Endometrium (tissue), 2 donors: ENCODE data around the gene GAMT.

Experiments
- FAIRE-seq: peaks from 2 replicates; lab custom pipeline; 2012; peaks lifted over from hg19 to GRCh38; lab: Jason Lieb, UNC
- donor health status: control.
- donor health status: control.

Gene GAMT

DNA sequence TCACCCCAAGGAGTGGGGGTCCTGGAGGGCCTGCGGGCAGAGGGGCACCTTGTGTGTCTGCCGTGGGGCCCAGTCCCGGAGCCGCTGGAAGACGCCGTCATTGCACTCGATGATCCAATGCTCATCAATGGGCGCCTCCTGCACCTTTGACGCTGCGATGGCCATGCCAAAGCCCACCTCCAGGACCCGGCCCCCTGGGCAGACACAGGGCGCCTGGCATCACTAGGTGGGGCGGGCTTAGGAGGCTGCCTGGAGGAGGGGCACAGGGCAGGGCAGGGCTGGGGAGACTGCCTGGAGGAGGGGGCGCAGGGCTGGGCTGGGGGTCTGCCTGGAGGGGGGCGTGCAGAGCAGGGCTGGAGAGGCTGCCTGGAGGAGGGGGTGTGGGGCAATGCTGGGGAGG, 1.6 kb downstream of the GAMT start:
- FAIRE-seq = no peak

DNA sequence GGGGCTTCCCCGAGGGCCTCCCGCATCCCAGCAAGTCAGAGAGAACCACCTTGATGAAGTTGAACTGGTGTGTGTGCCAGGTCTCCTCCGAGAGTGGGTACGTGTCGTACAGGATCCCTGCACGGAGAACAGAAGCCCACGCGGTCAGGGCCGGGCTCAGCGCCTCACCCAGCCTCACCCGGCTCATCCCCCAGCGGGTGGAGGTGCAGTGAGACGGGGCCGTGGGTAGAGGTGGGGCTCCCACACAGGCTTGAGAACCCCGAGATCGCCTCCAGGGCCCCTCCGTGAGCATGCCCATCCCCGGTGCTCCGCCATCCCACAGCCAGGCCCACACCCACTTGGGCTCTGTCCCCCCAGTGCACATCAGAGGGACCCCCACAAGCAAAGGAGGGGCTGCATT, 2.3 kb downstream of the GAMT start:
- no peak for FAIRE-seq

DNA sequence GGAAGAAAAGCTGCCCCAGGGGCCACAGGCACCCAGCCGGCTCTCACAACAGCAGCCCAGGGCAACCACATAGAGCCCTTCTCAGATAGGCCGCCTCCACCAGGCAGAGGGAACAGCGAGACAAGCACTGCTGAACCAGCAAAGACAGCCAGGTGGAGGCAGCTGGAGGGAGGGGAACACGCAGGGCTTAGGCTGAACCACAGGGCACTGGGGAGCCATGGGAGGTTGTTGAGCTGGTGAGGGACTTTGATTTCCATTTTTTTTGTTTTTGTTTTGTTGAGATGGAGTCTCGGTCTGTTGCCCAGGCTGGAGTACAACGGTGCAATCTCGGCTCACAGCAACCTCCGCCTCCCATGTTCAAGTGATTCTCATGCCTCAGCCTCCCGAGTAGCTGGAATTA, 3.5 kb downstream of the GAMT start:
- FAIRE-seq = no peak

GRCh38 chr19:1396768-1397679, 4.3 kb downstream of the GAMT start:
- FAIRE-seq = no peak

DNA sequence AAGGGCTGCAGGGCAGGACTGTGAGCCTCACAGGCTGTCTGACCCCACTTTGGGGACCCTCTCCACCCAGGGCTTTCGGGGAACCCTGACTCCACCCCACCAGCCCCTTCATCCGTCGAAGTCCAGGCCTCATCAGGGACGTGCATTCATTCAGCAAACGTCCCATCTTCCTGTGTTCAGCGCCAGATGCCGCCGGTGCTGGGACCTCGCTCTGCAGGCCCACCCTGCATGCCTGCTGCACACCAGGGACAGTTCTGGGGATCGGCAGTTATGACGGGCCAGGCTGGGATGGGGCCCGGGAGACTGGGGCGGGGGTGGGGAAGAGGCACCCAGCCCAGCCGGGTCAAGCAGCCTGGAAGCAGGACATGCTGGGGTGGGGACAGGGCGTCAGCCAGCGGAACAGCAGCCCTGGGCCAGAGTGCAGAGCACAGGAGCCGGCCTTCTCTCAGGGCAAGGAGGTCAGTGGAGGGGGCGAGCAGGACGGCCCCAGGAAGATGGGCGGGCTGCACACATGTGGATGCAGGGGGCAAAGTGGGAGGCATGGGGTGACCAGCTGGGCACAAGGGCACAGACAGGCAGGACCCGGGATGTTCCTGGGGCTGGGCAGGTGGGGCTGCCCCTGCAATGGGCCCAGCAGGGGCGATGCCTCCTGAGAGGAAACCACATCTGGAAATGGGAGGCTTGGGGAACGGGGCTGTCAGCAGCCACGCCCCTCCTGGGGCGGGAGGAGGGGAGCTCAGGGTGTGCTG, 5.1 kb downstream of the GAMT start:
- FAIRE-seq = no peak

GRCh38 chr19:1395194-1396018, 5.9 kb downstream of the GAMT start:
- no peak for FAIRE-seq

DNA sequence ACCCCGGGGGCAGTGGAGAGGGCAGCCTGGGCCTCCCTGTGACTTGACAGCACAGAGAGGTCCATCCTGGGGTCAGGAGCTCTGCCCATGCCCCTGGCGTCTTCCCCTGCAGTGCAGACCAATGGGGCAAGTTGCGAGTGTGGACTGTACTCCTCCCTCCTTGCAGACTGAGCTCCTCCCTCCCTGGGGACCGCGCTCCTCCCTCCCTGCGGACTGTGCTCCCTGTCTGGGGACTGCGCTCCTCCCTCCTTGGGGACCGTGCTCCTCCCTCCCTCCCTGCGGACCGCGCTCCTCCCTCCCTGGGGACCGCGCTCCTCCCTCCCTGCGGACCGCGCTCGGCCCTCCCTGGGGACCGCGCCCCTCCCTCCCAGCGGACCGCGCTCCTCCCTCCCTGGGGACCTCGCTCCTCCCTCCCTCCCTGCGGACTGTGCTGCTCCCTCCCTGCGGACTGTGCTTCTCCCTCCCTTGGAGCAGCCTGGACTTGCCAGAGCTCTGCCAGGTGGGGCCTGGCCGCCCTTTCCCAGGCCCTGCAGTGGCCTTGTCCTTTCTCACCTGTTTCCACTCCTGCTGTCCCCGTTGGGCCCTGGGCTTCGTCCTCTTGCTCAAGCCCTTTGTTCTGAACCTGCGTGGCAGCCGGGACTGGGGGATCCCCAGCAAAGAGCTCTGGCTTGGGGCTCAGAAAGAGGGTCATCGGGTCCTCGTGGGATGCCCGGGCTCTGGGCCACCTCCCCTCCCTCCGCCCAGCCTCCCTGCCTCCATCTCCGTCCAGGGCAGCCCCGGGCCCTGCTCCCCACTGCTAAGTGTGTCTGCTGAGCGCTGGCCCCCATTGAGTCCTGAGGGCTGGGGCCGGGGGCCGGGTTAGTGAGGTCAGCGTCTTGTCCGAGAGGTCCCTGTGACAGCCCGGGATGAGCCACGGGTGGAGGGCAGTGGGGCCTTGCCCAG, 6.8 kb downstream of the GAMT start:
- no peak for FAIRE-seq

DNA sequence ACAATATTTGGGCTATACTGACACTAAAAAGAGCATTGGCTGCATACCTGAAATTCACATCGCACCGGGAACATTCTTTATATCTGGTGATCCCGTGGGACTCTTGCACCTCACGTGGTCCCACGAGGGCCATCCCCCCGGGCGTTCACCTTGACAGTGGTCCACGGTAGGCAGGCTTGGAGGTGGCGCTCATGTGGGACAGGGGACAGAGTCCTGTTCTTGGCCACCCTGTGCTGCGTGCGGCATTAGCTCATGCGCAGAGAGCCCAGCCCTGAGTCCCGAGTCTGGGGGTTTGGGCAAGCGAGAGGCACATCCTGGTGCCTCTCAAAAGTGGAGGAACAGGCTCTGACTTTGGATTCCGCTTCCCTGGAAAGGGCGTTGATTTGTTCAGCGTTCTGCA, 7.5 kb downstream of the GAMT start:
- no peak for FAIRE-seq

DNA sequence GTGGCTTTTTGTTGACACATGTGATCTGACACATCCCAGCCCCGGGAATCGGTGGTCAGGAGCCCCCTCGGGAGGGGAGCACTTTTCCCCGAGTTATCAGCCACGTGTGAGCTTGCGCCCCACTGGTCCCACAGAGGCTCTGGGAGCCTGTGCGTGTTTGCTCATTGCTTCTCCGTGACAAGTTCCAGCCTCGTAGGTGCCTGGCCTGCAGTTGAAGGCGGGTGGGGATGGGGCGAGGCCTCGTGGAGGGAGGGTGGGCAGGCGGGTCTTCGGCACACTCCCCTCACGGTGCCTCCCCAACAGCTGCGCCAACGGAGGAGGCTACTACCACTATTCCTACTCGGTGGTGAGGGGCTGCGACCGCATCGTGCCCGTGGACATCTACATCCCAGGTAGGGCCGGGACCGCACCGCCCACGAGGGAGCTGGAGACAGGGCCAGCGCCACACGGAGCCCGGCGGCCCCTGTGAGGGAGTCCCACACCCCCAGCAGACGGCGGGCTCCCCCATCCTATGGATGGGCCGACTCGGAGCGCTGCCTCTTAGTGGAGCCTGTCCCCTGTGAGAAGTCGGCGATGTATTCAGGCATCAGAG, 8.3 kb downstream of the GAMT start:
- FAIRE-seq = no peak

DNA sequence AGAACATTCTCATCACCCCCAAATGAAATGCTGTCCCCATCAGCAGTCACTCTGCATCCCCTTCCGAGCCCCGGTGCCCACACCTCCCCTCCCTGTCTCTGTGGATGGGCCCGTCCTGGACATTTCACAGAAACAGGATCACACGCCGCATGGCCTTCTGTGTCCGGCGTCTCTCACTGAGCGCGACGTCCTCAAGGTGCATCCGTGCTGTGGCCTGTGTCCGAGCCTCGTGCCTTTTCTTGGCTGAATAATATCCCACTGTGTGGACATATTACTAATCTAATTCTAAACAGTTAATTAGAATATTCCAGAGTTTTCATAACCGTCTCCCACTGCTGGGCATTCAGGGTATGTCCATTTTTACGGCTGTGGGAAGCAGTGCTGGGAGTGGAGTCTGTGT, 8.9 kb downstream of the GAMT start:
- no peak for FAIRE-seq

- no peak for FAIRE-seq
Measured at GRCh38 chr19:1390890-1391423, 10.4 kb downstream of the GAMT start.

DNA sequence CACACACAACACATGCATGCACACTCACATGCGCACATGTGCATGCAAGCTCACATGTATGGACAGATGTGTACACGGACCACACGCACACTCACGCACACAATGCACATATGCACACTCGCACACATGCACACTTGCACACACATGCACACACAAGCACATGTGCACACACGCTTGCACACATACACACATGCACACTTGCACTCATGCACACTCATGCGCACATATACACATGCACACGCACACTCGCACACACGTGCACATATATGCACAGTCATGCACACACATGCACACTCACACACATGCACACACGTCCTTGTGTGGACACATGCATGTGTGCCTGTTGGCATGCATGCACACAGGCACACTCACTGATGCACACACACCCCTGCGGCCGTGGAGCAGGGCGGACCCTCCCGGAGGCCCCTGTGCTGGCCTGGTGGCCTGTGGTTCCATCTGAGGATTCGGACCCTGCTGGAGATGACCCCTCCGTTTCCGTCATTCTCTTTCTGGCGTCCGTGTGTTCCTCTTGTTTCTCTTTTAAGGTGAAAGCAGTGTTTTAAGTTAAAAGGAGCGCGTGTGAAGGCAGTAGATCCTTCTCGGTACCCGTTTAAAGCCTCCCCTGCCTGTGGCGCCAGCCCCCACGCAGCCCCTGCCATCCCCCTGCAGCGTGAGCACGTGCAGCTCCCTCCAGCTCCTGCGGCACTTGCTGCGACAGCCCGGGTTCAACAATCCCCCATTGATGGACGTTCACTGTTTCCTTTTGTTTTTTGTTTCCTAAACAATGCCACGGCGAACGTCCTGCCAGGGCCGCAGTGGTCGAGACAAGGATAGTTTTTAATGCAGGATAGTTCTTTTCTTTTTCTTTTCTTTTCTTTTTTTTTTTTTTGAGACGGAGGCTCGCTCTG, 12.1 kb downstream of the GAMT start:
- no peak for FAIRE-seq

DNA sequence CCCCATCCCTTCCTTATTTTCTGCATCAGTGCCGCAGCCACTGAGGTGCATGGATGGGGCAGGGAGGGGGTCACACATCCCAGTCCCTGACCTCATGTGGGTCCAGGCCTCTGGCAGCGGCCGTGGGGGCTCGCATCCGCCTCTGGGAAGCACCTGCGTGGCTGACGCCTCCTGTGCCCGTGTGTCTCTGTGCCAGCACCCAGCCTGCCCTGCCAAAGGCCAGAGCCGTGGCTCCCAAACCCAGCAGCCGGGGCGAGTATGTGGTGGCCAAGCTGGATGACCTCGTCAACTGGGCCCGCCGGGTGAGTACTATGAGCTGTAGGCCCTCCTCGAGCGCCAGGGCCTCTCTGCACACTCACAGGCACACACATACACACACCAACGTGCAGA, 12.7 kb downstream of the GAMT start:
- no peak for FAIRE-seq

DNA sequence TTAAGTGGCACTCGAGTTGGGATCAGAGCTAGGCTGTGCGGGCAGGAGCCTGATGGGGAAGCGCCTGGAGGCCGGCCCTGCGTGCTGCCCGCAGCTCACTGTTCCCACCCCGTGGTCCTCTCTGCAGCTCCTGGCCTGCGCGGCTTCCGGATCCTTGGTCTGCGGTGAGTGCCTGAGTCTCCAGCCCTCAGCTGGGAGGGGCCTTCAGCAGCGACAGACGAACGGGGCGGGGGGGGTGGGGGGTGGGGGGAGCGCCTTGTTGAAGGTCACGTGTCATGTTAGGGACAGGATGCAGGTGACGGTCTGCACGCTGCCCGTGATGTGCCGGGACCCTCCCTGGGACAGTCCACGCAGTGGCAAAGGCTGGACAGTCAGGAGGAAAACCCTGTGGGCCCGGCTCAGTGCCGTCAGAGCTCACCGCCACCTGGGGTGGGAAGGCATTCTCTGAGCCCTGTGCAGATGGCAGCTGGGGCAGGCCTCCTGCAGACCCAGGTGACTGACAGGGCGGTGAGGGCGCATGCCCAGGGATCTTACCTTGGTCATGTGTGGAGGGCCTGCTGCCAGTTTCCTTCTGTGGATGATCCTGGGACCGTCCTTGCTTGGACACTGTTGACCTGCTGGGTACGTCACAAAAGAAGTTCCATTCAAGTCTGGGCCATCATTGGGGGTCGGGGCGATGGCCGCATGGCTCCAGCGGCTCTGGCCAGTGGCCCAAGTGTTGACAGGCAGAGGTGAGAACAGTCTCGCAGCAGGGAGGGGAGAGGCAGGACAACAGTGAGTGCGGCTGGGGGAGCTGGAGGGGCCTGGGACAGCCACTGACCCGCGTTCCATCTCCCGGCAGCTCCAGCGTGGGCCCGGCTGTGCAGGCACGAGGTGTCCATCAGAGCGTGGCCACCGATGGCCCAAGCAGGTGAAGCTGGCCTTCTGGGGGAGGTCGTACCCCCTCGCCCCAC, 13.4 kb downstream of the GAMT start:
- FAIRE-seq = no peak

DNA sequence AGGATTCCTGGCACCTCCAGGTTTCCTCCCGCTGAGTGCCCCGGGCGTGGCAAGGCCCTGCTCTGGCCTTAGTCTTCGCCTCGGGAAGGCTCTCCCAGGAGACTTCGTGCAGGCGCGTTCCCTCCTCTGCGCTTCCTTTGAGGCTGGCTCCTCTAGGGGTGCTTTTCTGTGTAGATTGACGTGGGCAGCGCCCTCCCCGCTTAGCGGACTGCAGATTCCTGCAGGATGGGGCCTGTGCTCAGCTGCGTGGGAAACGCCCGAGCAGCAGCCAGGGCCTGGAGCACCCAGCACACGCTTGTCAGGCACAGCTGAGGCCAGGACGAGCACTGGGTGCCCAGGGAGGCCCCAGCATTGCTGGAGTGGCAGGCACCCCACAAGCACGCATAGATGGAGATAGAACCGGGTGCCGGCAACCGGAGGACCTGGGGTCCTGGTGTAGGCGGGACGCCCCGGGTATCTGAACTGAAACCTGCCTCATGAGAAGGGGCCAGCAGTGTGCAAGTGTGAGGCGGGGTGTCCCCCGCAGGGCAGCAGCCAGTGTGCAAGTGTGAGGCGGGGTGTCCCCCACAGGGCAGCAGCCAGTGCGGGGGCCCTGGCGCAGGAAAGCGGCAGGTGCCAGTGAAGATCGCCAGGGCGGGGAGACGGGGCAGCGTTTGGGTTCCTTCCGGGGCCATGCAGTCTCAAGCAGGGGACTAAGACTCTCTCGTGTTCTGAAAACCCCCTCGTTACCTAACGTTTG, 14.2 kb downstream of the GAMT start:
- FAIRE-seq = no peak

DNA sequence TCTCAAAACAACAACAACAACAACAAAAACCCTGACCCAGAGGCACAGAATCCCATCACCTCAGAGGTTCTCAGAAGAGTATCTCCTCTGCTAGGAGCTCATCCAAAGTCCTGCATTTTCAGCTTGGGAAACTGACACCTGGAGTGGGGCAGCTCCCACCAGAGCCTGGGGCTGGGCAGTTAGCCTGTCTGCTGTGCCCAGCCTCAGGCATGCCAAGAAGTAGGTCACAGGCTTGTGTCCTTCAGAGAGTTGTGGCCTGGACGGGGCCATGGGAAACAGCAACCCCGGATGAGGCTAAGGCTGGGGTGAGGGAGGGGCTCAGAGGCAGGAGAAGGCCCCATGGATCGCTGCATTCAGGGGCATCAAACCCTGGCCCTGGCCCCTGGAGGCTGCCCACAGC, 15.5 kb downstream of the GAMT start:
- no peak for FAIRE-seq

DNA sequence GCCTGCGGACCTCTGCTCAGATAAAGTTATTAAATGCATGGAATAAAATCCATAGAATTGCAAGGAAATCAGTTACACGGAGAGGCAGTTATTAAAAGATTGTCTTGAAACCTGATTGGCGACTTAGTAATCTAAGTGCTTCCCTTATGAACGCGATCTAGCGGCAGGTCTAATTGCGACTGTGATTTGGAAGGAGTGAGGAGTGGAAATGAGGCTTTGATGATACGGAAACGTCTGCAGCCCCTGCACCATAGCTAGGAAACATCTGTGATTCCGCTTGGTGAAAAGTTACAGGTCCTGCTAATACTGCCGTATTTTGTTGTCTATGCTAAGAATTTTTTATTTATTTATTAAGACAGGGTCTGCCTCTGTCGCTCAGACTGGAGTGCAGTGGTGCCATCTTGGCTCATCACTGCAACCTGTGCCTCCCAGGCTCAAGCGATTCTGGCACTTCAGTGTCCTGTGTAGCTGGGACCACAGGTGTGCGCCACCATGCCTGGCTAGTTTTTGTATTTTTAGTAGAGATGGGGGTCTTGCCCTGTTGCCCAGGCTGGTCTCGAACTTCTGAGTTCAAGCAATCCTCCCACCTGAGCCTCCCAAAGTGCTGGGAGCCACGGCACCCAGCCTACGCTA, 16.7 kb downstream of the GAMT start:
- no peak for FAIRE-seq
